ENCODE data around the gene PPP3CA. TPM values are rescaled to one million over a fixed set of nuclear protein-coding genes. Genes with fewer than 3 reads are reported as not detected.

PPP3CA gene
- polyA plus RNA-seq, 1 donor (not counting 4 experiments of a cell fraction or from before 2014, with no cell fraction given), result 43.3 TPM

GRCh38 chr4:101251261-101251660 is 96.1 kb downstream of the PPP3CA start:
- DNase-seq (ENCODE audit: low read depth, low spot score), result no peak
- Histone ChIP-seq H3K4me2 (ENCODE audit: control insufficient read depth, extremely low read depth, insufficient read depth, low read depth, low read length) (no peak overlapping the region), H4K20me1 (ENCODE audit: control insufficient read depth, extremely low read depth, insufficient read depth, low read length) (peaks cover 2% of the 10 kb centered on the region), H3K27ac (ENCODE audit: control insufficient read depth, insufficient read depth, low read length) (no peak overlapping the region), H3K79me2 (ENCODE audit: control insufficient read depth, insufficient read depth, low read length) (peaks cover 52% of the 10 kb centered on the region), H3K36me3 (ENCODE audit: control insufficient read depth in 2 of 2, extremely low read depth in 1 of 2, insufficient read depth in 2 of 2, low read length in 2 of 2) (no peaks in the 10 kb centered on the region), H3K27me3 (ENCODE audit: control insufficient read depth, extremely low read depth, insufficient read depth, low read length) (no peaks in the 10 kb centered on the region), H3K9ac (ENCODE audit: control insufficient read depth, extremely low read depth, insufficient read depth, low read length) (no peak overlapping the region), H3K4me3 (ENCODE audit: control insufficient read depth in 2 of 3, extremely low read depth in 1 of 3, insufficient read depth in 2 of 3, low read depth in 1 of 3, low read length in 3 of 3) (no peak overlapping the region), H3K4me1 (ENCODE audit: control insufficient read depth, extremely low read depth, insufficient read depth, low read length) (peaks cover 3% of the 10 kb centered on the region), H2AFZ (ENCODE audit: control insufficient read depth, low read length) (no peak overlapping the region), H3K9me3 (ENCODE audit: control insufficient read depth, low read depth, low read length) (no peaks in the 10 kb centered on the region), H3K9me1 (ENCODE audit: control insufficient read depth, extremely low read depth, insufficient read depth, low read length) (no peaks in the 10 kb centered on the region)
- TF ChIP-seq EZH2 (IDR thresholded peaks at IDR 0.05; ENCODE audit: low read length) (no peak), CTCF (optimal IDR thresholded peaks at IDR 0.05 in 1 of 3, IDR thresholded peaks at IDR 0.05 in 1 of 3, conservative IDR thresholded peaks at IDR 0.05 in 1 of 3; ENCODE audit: extremely low read depth in 1 of 3, insufficient read depth in 2 of 3, low read length in 3 of 3) (no peak)
- dilution Hi-C loops (cut with MboI; ENCODE audit: extremely low pct_ligation_motif_present, low sequenced_read_pairs), result no loop called here
- FAIRE-seq, result no peak

GRCh38 chr4:101244349-101244748 is 103.0 kb downstream of the PPP3CA start:
- FAIRE-seq, result no peak

More at GRCh38 chr4:101244349-101244748, 103.0 kb downstream of the PPP3CA start:
- Histone ChIP-seq H3K79me2 (ENCODE audit: control insufficient read depth, insufficient read depth, low read length) (peaks cover 60% of the 10 kb centered on the region), H3K9ac (ENCODE audit: control insufficient read depth, extremely low read depth, insufficient read depth, low read length) (no peak overlapping the region), H3K9me3 (ENCODE audit: control insufficient read depth, low read depth, low read length) (no peaks in the 10 kb centered on the region), H3K36me3 (ENCODE audit: control insufficient read depth in 2 of 2, extremely low read depth in 1 of 2, insufficient read depth in 2 of 2, low read length in 2 of 2) (no peaks in the 10 kb centered on the region), H3K4me3 (ENCODE audit: control insufficient read depth in 2 of 3, extremely low read depth in 1 of 3, insufficient read depth in 2 of 3, low read depth in 1 of 3, low read length in 3 of 3) (no peak overlapping the region), H3K27ac (ENCODE audit: control insufficient read depth, insufficient read depth, low read length) (no peak overlapping the region), H2AFZ (ENCODE audit: control insufficient read depth, low read length) (no peak overlapping the region), H3K4me1 (ENCODE audit: control insufficient read depth, extremely low read depth, insufficient read depth, low read length) (peaks cover 6% of the 10 kb centered on the region), H4K20me1 (ENCODE audit: control insufficient read depth, extremely low read depth, insufficient read depth, low read length) (no peaks in the 10 kb centered on the region), H3K27me3 (ENCODE audit: control insufficient read depth, extremely low read depth, insufficient read depth, low read length) (no peaks in the 10 kb centered on the region), H3K4me2 (ENCODE audit: control insufficient read depth, extremely low read depth, insufficient read depth, low read depth, low read length) (no peak overlapping the region), H3K9me1 (ENCODE audit: control insufficient read depth, extremely low read depth, insufficient read depth, low read length) (no peaks in the 10 kb centered on the region)
- TF ChIP-seq EZH2 (IDR thresholded peaks at IDR 0.05; ENCODE audit: low read length), result no peak
- TF ChIP-seq CTCF (optimal IDR thresholded peaks at IDR 0.05 in 1 of 3, IDR thresholded peaks at IDR 0.05 in 1 of 3, conservative IDR thresholded peaks at IDR 0.05 in 1 of 3; ENCODE audit: extremely low read depth in 1 of 3, insufficient read depth in 2 of 3, low read length in 3 of 3), result no peak
- no peak for DNase-seq (ENCODE audit: low read depth, low spot score)
- dilution Hi-C loops (cut with MboI; ENCODE audit: extremely low pct_ligation_motif_present, low sequenced_read_pairs), result no loop called here
